HepG2 (cell line): ENCODE results near the gene TXN2. TPM values are rescaled to one million over a fixed set of nuclear protein-coding genes. Genes with fewer than 3 reads are reported as not detected.
A peak's percentile ranks its signal among the peaks of the same experiment; 100 is the strongest.

Experiments
- AHR ChIP-seq: IDR thresholded peaks from 2 replicates; pipeline ENCODE4 v1.6.1; 2018; ENCODE audit warnings: missing genetic modification reagents, missing compliant biosample characterization
- CBX1 ChIP-seq: IDR thresholded peaks from one replicate; pipeline ENCODE4 v1.6.1; 2016; ENCODE audit warnings: antibody characterized with exemption, low read depth
- ETV5 ChIP-seq: IDR thresholded peaks from 2 replicates; pipeline ENCODE4 v1.6.1; 2018; ENCODE audit warnings: missing biosample characterization, missing genetic modification reagents, inconsistent platforms, borderline replicate concordance
- FIP1L1 ChIP-seq: fragments of 200-400 bp; formaldehyde crosslinking; IDR thresholded peaks from 2 replicates; pipeline ENCODE4 v1.6.1; 2018; ENCODE audit warnings: low read depth, mild to moderate bottlenecking, low read length, moderate library complexity, borderline replicate concordance; ENCODE audit not compliant: insufficient read depth
- MTF1 ChIP-seq: sonication (generic); formaldehyde crosslinking; IDR thresholded peaks from 2 replicates; pipeline ENCODE4 v1.5.0; 2020; ENCODE audit warnings: missing genetic modification reagents
- NFE2L2 ChIP-seq: fragments of 150-350 bp; IDR thresholded peaks from 2 replicates; pipeline ENCODE4 v1.6.1; 2014; ENCODE audit warnings: low read length
- NFIB ChIP-seq: sonication (generic); formaldehyde crosslinking; IDR thresholded peaks from 2 replicates; pipeline ENCODE4 v1.9.0; 2021; ENCODE audit warnings: missing genetic modification reagents, mild to moderate bottlenecking, borderline replicate concordance
- NFRKB ChIP-seq: fragments of 450-650 bp; IDR thresholded peaks from 2 replicates; pipeline ENCODE4 v1.6.1; 2017
- RCOR2 ChIP-seq: IDR thresholded peaks from 2 replicates; pipeline ENCODE4 v1.6.1; 2016; ENCODE audit warnings: missing biosample characterization, missing genetic modification reagents
- STAT5B ChIP-seq: sonication (generic); formaldehyde crosslinking; IDR thresholded peaks from 2 replicates; pipeline ENCODE4 v1.4.0; 2020; ENCODE audit warnings: missing genetic modification reagents
- ZBTB33 ChIP-seq: sonication (generic); formaldehyde crosslinking; IDR thresholded peaks from 2 replicates; pipeline ENCODE4 v1.4.0; 2020; ENCODE audit warnings: missing genetic modification reagents
- ZFY ChIP-seq: sonication (generic); formaldehyde crosslinking; IDR thresholded peaks from 2 replicates; pipeline ENCODE4 v1.4.0; 2020; ENCODE audit warnings: missing genetic modification reagents
- ZIK1 ChIP-seq: sonication (generic); formaldehyde crosslinking; IDR thresholded peaks from 2 replicates; pipeline ENCODE4 v1.5.0; 2020; ENCODE audit warnings: mild to moderate bottlenecking, low read depth, missing genetic modification reagents, borderline replicate concordance
- ZNF296 ChIP-seq: sonication (generic); formaldehyde crosslinking; conservative IDR thresholded peaks from 2 replicates; pipeline ENCODE4 v1.5.0; 2020; ENCODE audit warnings: mild to moderate bottlenecking, missing genetic modification reagents
- ZNF383 ChIP-seq: sonication (generic); formaldehyde crosslinking; IDR thresholded peaks from 2 replicates; pipeline ENCODE4 v1.4.0; 2020; ENCODE audit warnings: missing genetic modification reagents, mild to moderate bottlenecking, borderline replicate concordance
- ZNF713 ChIP-seq: sonication (generic); formaldehyde crosslinking; IDR thresholded peaks from 2 replicates; pipeline ENCODE4 v1.4.0; 2020; ENCODE audit warnings: mild to moderate bottlenecking, missing genetic modification reagents
- ZNF761 ChIP-seq: sonication (generic); formaldehyde crosslinking; conservative IDR thresholded peaks from 2 replicates; pipeline ENCODE4 v1.4.0; 2020; ENCODE audit warnings: mild to moderate bottlenecking, missing genetic modification reagents
- ZNF788 ChIP-seq: sonication (generic); formaldehyde crosslinking; IDR thresholded peaks from 2 replicates; pipeline ENCODE4 v1.5.0; 2020; ENCODE audit warnings: mild to moderate bottlenecking, missing genetic modification reagents, borderline replicate concordance
- ZNF850 ChIP-seq: sonication (generic); formaldehyde crosslinking; conservative IDR thresholded peaks from 2 replicates; pipeline ENCODE4 v1.9.0; 2021; ENCODE audit warnings: mild to moderate bottlenecking, missing genetic modification reagents
- ZSCAN29 ChIP-seq: sonication (generic); formaldehyde crosslinking; conservative IDR thresholded peaks from 2 replicates; pipeline ENCODE4 v1.4.0; 2020; ENCODE audit warnings: mild to moderate bottlenecking, missing genetic modification reagents
- polyA plus RNA-seq, 8 experiments: library from polyadenylated mRNA; depleted of rRNA in 3 of 8; stranded (reverse) in 7 of 8; unstranded in 1 of 8; fragments of >200 nt; fragmentation: Illumina TruSeq in 4 of 8; extraction: Trizol in 4 of 8; gene quantifications; 2 replicates each; pipeline versions ENCODE4 v1.2.1 to v1.2.3, GENCODE V29; 2011 to 2016; ENCODE audit warnings: low read depth in 4 of 8, missing spikeins in 1 of 8, mixed read lengths in 1 of 8; ENCODE audit not compliant: insufficient read depth in 1 of 8
- total RNA-seq, 5 experiments: library from RNA; depleted of rRNA; stranded (reverse); fragments of >200 nt; fragmentation: Illumina TruSeq; extraction: Trizol; gene quantifications; 2 replicates each; pipeline ENCODE4 v1.2.3, GENCODE V29; 2016; ENCODE audit warnings: low read depth in 1 of 5
- TF ChIP-seq, protein P1 (sequence below): sonication (generic); formaldehyde crosslinking; conservative IDR thresholded peaks from 2 replicates; pipeline ENCODE4 v1.8.1; 2023; ENCODE audit warnings: missing genetic modification reagents
- TF ChIP-seq, protein P2 (sequence below): sonication (generic); formaldehyde crosslinking; IDR thresholded peaks from 2 replicates; pipeline ENCODE4 v1.4.0; 2020; ENCODE audit warnings: missing genetic modification reagents
- TF ChIP-seq, protein P3 (sequence below): sonication (generic); formaldehyde crosslinking; IDR thresholded peaks from 2 replicates; pipeline ENCODE4 v1.4.0; 2020; ENCODE audit warnings: missing genetic modification reagents

Gene TXN2
- total and polyA plus RNA-seq, 2 of the 13 experiments (the other 11 are each of a cell fraction or from before 2014, with no cell fraction given) = 41.4 to 109 TPM

DNA sequence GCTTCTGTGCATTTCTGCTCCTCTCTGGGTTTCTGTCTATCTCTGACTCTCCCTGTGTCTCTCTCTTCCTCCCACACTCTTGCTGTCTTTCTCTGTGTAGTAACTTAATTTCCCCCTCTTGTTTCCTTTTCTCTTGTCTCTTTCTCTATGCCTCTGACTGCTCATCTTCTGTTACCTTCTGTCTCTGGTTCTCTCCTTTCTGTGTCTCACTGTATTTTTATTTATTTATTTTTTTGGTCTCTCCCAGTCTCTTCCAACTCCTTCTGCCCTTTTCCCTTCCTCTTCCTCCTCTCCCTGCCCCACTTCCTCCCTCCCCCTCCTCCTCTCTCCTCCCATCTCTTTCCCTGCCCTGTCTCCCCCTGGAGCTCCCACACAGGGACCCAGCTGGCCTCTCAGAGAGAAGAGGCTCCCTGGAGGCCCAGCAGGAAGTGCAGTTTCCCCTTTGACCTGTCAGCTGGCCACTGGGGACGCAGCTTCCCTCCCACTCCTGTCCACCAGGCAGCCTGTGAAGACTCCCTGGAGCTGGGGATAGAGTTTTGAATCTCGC lies 55.4 kb downstream of the TXN2 start (continued):
- no peak for TF ChIP-seq ZNF761 (CRISPR knock-in tag)
- no peak for TF ChIP-seq ZBTB33 (CRISPR knock-in tag)
- no peak for TF ChIP-seq ZNF383 (CRISPR knock-in tag)
- no peak for TF ChIP-seq MTF1 (CRISPR knock-in tag)
- no peak for TF ChIP-seq NFRKB
- no peak for TF ChIP-seq FIP1L1
- no peak for TF ChIP-seq ZNF713 (CRISPR knock-in tag)
- peak; percentile 47; the same call in 1 of the 2 replicates for TF ChIP-seq ZFY (CRISPR knock-in tag)
- TF ChIP-seq ZSCAN29 (CRISPR knock-in tag) = no peak
- TF ChIP-seq NFE2L2 = no peak
- TF ChIP-seq STAT5B (CRISPR knock-in tag) = no peak
- TF ChIP-seq CBX1 = no peak
- TF ChIP-seq RCOR2 (CRISPR knock-in tag) = 0 out of 2 replicates have a peak, but pooled peaks have one; percentile 75
- TF ChIP-seq, protein P1, sequence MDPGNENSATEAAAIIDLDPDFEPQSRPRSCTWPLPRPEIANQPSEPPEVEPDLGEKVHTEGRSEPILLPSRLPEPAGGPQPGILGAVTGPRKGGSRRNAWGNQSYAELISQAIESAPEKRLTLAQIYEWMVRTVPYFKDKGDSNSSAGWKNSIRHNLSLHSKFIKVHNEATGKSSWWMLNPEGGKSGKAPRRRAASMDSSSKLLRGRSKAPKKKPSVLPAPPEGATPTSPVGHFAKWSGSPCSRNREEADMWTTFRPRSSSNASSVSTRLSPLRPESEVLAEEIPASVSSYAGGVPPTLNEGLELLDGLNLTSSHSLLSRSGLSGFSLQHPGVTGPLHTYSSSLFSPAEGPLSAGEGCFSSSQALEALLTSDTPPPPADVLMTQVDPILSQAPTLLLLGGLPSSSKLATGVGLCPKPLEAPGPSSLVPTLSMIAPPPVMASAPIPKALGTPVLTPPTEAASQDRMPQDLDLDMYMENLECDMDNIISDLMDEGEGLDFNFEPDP = no peak
- TF ChIP-seq, protein P2, sequence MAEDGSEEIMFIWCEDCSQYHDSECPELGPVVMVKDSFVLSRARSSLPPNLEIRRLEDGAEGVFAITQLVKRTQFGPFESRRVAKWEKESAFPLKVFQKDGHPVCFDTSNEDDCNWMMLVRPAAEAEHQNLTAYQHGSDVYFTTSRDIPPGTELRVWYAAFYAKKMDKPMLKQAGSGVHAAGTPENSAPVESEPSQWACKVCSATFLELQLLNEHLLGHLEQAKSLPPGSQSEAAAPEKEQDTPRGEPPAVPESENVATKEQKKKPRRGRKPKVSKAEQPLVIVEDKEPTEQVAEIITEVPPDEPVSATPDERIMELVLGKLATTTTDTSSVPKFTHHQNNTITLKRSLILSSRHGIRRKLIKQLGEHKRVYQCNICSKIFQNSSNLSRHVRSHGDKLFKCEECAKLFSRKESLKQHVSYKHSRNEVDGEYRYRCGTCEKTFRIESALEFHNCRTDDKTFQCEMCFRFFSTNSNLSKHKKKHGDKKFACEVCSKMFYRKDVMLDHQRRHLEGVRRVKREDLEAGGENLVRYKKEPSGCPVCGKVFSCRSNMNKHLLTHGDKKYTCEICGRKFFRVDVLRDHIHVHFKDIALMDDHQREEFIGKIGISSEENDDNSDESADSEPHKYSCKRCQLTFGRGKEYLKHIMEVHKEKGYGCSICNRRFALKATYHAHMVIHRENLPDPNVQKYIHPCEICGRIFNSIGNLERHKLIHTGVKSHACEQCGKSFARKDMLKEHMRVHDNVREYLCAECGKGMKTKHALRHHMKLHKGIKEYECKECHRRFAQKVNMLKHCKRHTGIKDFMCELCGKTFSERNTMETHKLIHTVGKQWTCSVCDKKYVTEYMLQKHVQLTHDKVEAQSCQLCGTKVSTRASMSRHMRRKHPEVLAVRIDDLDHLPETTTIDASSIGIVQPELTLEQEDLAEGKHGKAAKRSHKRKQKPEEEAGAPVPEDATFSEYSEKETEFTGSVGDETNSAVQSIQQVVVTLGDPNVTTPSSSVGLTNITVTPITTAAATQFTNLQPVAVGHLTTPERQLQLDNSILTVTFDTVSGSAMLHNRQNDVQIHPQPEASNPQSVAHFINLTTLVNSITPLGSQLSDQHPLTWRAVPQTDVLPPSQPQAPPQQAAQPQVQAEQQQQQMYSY = no peak
- TF ChIP-seq ZNF788 (CRISPR knock-in tag) = 0 out of 2 replicates have a peak, but pooled peaks have one; percentile 20
- no peak for TF ChIP-seq NFIB (CRISPR knock-in tag)
- TF ChIP-seq, protein P3, sequence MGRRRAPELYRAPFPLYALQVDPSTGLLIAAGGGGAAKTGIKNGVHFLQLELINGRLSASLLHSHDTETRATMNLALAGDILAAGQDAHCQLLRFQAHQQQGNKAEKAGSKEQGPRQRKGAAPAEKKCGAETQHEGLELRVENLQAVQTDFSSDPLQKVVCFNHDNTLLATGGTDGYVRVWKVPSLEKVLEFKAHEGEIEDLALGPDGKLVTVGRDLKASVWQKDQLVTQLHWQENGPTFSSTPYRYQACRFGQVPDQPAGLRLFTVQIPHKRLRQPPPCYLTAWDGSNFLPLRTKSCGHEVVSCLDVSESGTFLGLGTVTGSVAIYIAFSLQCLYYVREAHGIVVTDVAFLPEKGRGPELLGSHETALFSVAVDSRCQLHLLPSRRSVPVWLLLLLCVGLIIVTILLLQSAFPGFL (CRISPR knock-in tag) = no peak
- no peak for TF ChIP-seq ZIK1 (CRISPR knock-in tag)
- no peak for TF ChIP-seq ZNF850 (CRISPR knock-in tag)
- 0 out of 2 replicates have a peak, but pooled peaks have one; percentile 45 for TF ChIP-seq ZNF296 (CRISPR knock-in tag)
- peak; percentile 90 for TF ChIP-seq ETV5 (CRISPR knock-in tag)
- no peak for TF ChIP-seq AHR (CRISPR knock-in tag)
